Adrenal gland (tissue), 5 donors: ENCODE results near the gene GLT8D2.

Source experiments
- POLR2A ChIP-seq, 2 donors: fragments of 450-650 bp; IDR thresholded peaks; one replicate each; pipeline ENCODE4 v1.6.1; 2017; ENCODE audit warnings: antibody characterized with exemption in 2 of 2, mild to moderate bottlenecking in 2 of 2, moderate library complexity in 1 of 2
- TF ChIP-seq, protein P1 (sequence below), 6 experiments: fragments of 450-650 bp in 4 of 6; fragments of 200-600 bp in 2 of 6; sonication (generic) in 1 of 6; IDR thresholded peaks; 1 replicate in 5 of 6; 2 replicates in 1 of 6; pipeline versions ENCODE4 v1.5.1 to v1.8.0; 2016 to 2021; ENCODE audit warnings: antibody characterized with exemption in 6 of 6, mild to moderate bottlenecking in 2 of 6, moderate library complexity in 1 of 6
- donor health status: DM: no; HTN: no; CAD: no.

DNA sequence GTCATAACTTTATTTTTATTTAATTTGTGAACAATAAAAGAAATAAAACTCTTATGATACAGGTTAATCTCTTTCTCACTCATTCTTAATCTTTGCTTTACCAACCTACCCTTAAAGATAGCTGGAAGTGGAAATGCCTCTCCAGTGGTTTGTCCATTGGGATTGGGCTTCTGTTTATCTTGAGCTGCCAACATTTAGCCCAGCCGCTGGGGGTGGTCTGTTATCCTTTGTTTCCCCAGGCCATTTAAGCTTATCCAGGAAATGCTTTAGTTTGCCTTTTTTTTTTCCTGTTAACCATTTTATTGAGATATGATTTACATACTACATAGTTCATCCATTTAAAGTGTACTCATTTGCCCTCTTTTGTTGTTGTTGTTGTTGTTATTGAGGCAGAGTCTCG, 76.1 kb downstream of the GLT8D2 start:
- TF ChIP-seq, protein P1, sequence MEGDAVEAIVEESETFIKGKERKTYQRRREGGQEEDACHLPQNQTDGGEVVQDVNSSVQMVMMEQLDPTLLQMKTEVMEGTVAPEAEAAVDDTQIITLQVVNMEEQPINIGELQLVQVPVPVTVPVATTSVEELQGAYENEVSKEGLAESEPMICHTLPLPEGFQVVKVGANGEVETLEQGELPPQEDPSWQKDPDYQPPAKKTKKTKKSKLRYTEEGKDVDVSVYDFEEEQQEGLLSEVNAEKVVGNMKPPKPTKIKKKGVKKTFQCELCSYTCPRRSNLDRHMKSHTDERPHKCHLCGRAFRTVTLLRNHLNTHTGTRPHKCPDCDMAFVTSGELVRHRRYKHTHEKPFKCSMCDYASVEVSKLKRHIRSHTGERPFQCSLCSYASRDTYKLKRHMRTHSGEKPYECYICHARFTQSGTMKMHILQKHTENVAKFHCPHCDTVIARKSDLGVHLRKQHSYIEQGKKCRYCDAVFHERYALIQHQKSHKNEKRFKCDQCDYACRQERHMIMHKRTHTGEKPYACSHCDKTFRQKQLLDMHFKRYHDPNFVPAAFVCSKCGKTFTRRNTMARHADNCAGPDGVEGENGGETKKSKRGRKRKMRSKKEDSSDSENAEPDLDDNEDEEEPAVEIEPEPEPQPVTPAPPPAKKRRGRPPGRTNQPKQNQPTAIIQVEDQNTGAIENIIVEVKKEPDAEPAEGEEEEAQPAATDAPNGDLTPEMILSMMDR (IDR thresholded peaks at IDR 0.05): no peak
- no peak for TF ChIP-seq POLR2A (IDR thresholded peaks at IDR 0.05)
